GM23248 (cell line): ENCODE measurements around the gene NDUFC1. TPM values are rescaled to one million over a fixed set of nuclear protein-coding genes. Genes with fewer than 3 reads are reported as not detected.
"Not testable (repeated sequence)": the region's sequence is repeated elsewhere in the genome, so short reads cannot be mapped to it uniquely, and the experiment has no call there.

Source experiments
- DNase-seq: peaks from one replicate; pipeline ENCODE4 v3.0.0-alpha.2; 2015
- H2AFZ ChIP-seq: fragments of 200-600 bp; sonication (generic); 2 replicates; pipeline ENCODE4 v1.6.1; 2016; ENCODE audit warnings: antibody characterized with exemption
- H3F3A ChIP-seq: fragments of 200-600 bp; sonication (generic); 2 replicates; pipeline ENCODE4 v1.6.1; 2016; ENCODE audit warnings: mild to moderate bottlenecking, antibody characterized with exemption, mixed run types; ENCODE audit not compliant: insufficient read depth
- H3K27ac ChIP-seq: fragments of 200-600 bp; sonication (generic); 2 replicates; pipeline ENCODE4 v1.5.1; 2016; ENCODE audit warnings: mild to moderate bottlenecking
- H3K27me3 ChIP-seq: fragments of 200-600 bp; sonication (generic); replicated peaks from 2 replicates; pipeline ENCODE4 v1.6.1; 2016; ENCODE audit warnings: mild to moderate bottlenecking; ENCODE audit not compliant: insufficient read depth
- H3K36me3 ChIP-seq: fragments of 200-600 bp; sonication (generic); 2 replicates; pipeline ENCODE4 v1.6.1; 2016; ENCODE audit warnings: low read depth, mild to moderate bottlenecking
- H3K4me1 ChIP-seq: fragments of 200-600 bp; sonication (generic); 2 replicates; pipeline ENCODE4 v1.6.1; 2016; ENCODE audit warnings: mild to moderate bottlenecking; ENCODE audit not compliant: insufficient read depth
- H3K4me2 ChIP-seq: fragments of 200-600 bp; sonication (generic); one replicate; pipeline ENCODE4 v1.6.1; 2016; ENCODE audit warnings: mild to moderate bottlenecking; ENCODE audit not compliant: unreplicated experiment
- H3K4me3 ChIP-seq: fragments of 200-600 bp; sonication (generic); 2 replicates; pipeline ENCODE4 v1.5.1; 2016; ENCODE audit warnings: mild to moderate bottlenecking
- H3K79me2 ChIP-seq: fragments of 200-600 bp; sonication (generic); 2 replicates; pipeline ENCODE4 v1.6.1; 2016; ENCODE audit warnings: mild to moderate bottlenecking; ENCODE audit not compliant: insufficient read depth
- H3K9ac ChIP-seq: fragments of 200-600 bp; sonication (generic); 2 replicates; pipeline ENCODE4 v1.6.1; 2016; ENCODE audit warnings: mild to moderate bottlenecking
- H3K9me2 ChIP-seq: fragments of 200-600 bp; sonication (generic); 2 replicates; pipeline ENCODE4 v1.6.1; 2016; ENCODE audit warnings: mixed run types, mild to moderate bottlenecking, moderate library complexity; ENCODE audit not compliant: insufficient read depth
- H3K9me3 ChIP-seq: fragments of 200-600 bp; sonication (generic); one replicate; pipeline ENCODE4 v1.6.1; 2017; ENCODE audit warnings: low read depth
- H4K20me1 ChIP-seq: fragments of 200-600 bp; sonication (generic); 2 replicates; pipeline ENCODE4 v1.6.0; 2016; ENCODE audit not compliant: insufficient read depth
- EZH2 ChIP-seq: fragments of 200-600 bp; sonication (generic); IDR thresholded peaks from 2 replicates; pipeline ENCODE4 v1.6.1; 2018; ENCODE audit warnings: antibody characterized with exemption, mild to moderate bottlenecking; ENCODE audit not compliant: insufficient read depth, poor library complexity, severe bottlenecking
- EZH2phosphoT487 ChIP-seq: fragments of 200-600 bp; sonication (generic); IDR thresholded peaks from 2 replicates; pipeline ENCODE4 v1.6.1; 2018; ENCODE audit warnings: antibody characterized with exemption, moderate library complexity, mild to moderate bottlenecking, low read depth; ENCODE audit not compliant: insufficient read depth
- WGBS, 2 experiments: methylation state at CpG; one replicate each; pipeline ENCODE4 v1.1.6; 2015 to 2017; ENCODE audit warnings: low lambda C conversion rate in 2 of 2, low coverage in 1 of 2; ENCODE audit errors: missing lambda C conversion rate in 2 of 2; 5-methylcytosine and 5-hydroxymethylcytosine counted together
- in situ Hi-C: fragments of 300-500 bp; cut with MboI; formaldehyde crosslinking; loops from 2 replicates; pipeline ENCODE4 v1.15.0; 2020
- polyA plus RNA-seq: library from polyadenylated mRNA; unstranded; fragments of >200 nt; fragmentation: Nextera tagmentation; extraction: Ambion mirVana; gene quantifications from 2 replicates; pipeline ENCODE4 v1.2.1, GENCODE V29; 2016
- total RNA-seq: library from RNA; depleted of rRNA; stranded (reverse); fragments of >200 nt; shearing (Covaris generic); gene quantifications from 2 replicates; pipeline ENCODE4 v1.2.3, GENCODE V29; 2014

NDUFC1 gene
- total and polyA plus RNA-seq, 2 experiments from 2014 or later: 38.0 to 222 TPM

- peaks cover 7% of the 10 kb centered on the region; the same call in 1 of the 2 replicates for H3F3A ChIP-seq
- no peaks in the 10 kb centered on the region for H3K9me2 ChIP-seq
- no peak overlapping the region for H3K4me2 ChIP-seq
- in situ Hi-C loops: no loop called here
- H3K36me3 ChIP-seq: no peaks in the 10 kb centered on the region
- no peak overlapping the region for H2AFZ ChIP-seq
- H3K27ac ChIP-seq: no peak overlapping the region
- H3K27me3 ChIP-seq: no peaks in the 10 kb centered on the region
- H3K4me1 ChIP-seq: peaks cover 12% of the 10 kb centered on the region
- 72 to 82% methylated on average over 4 of the region's 4 CpGs for WGBS, 2 experiments
- peaks cover 13% of the 10 kb centered on the region; the same call in 1 of the 2 replicates for H4K20me1 ChIP-seq
- TF ChIP-seq EZH2phosphoT487 (no peak), EZH2 (no peak)
- no peaks in the 10 kb centered on the region for H3K9me3 ChIP-seq
- H3K4me3 ChIP-seq: no peak overlapping the region
- H3K79me2 ChIP-seq: peaks cover 100% of the 10 kb centered on the region
- no peak overlapping the region for H3K9ac ChIP-seq
- DNase-seq: no peak
Observed at GRCh38 chr4:139314047-139314800, 11.9 kb upstream of the NDUFC1 start.

- H3K4me2 ChIP-seq, H2AFZ ChIP-seq, in situ Hi-C loops, H3K9me2 ChIP-seq, H3K4me3 ChIP-seq, H3K36me3 ChIP-seq, DNase-seq, H3K9ac ChIP-seq, H3F3A ChIP-seq, H3K27me3 ChIP-seq, H3K27ac ChIP-seq, H3K9me3 ChIP-seq: not testable (repeated sequence)
- Histone ChIP-seq H3K4me1 (peaks cover 12% of the 10 kb centered on the region), H4K20me1 (peaks cover 13% of the 10 kb centered on the region; the same call in 1 of the 2 replicates), H3K79me2 (peaks cover 100% of the 10 kb centered on the region)
- WGBS, 2 experiments: 96 to 99% methylated on average over 10 of the region's 10 CpGs
Observed at GRCh38 chr4:139313414-139313813, 11.1 kb upstream of the NDUFC1 start.

- H2AFZ ChIP-seq: no peak overlapping the region
- 98 to 99% methylated on average over 3 of the region's 3 CpGs for WGBS, 2 experiments
- no peak for DNase-seq
- H3K9me2 ChIP-seq: no peaks in the 10 kb centered on the region
- H3K79me2 ChIP-seq: peaks cover 100% of the 10 kb centered on the region
- no peaks in the 10 kb centered on the region for H3K36me3 ChIP-seq
- no peak overlapping the region for H3K4me2 ChIP-seq
- H3F3A ChIP-seq: peaks cover 7% of the 10 kb centered on the region; the same call in 1 of the 2 replicates
- no peak overlapping the region for H3K9ac ChIP-seq
- no peaks in the 10 kb centered on the region for H3K27me3 ChIP-seq
- in situ Hi-C loops: no loop called here
- TF ChIP-seq EZH2phosphoT487 (no peak), EZH2 (no peak)
- H3K4me3 ChIP-seq: no peak overlapping the region
- H3K27ac ChIP-seq: no peak overlapping the region
- H3K4me1 ChIP-seq: peaks cover 12% of the 10 kb centered on the region
- H4K20me1 ChIP-seq: peaks cover 13% of the 10 kb centered on the region; the same call in 1 of the 2 replicates
- no peaks in the 10 kb centered on the region for H3K9me3 ChIP-seq
Observed at GRCh38 chr4:139312552-139313332, 10.5 kb upstream of the NDUFC1 start.

- Histone ChIP-seq H3K9me2 (no peaks in the 10 kb centered on the region), H2AFZ (no peak overlapping the region), H3K36me3 (peaks cover 3% of the 10 kb centered on the region; the same call in 1 of the 2 replicates), H3K9me3 (no peaks in the 10 kb centered on the region), H3K9ac (no peak overlapping the region), H3K27ac (no peak overlapping the region), H3K4me1 (peaks cover 12% of the 10 kb centered on the region), H3F3A (peaks cover 7% of the 10 kb centered on the region; the same call in 1 of the 2 replicates), H3K4me2 (peak overlapping the region; percentile 21), H3K4me3 (no peak overlapping the region), H4K20me1 (peaks cover 7% of the 10 kb centered on the region; the same call in 1 of the 2 replicates), H3K79me2 (peaks cover 100% of the 10 kb centered on the region), H3K27me3 (no peaks in the 10 kb centered on the region)
- TF ChIP-seq EZH2: no peak
- no peak for TF ChIP-seq EZH2phosphoT487
- in situ Hi-C loops: no loop called here
- WGBS, 2 experiments: 71 to 77% methylated on average over 3 of the region's 3 CpGs
- DNase-seq: no peak
Observed at GRCh38 chr4:139311909-139312308, 9.6 kb upstream of the NDUFC1 start.
